Measurements from ENCODE around the gene RALGDS.

RALGDS gene

DNA sequence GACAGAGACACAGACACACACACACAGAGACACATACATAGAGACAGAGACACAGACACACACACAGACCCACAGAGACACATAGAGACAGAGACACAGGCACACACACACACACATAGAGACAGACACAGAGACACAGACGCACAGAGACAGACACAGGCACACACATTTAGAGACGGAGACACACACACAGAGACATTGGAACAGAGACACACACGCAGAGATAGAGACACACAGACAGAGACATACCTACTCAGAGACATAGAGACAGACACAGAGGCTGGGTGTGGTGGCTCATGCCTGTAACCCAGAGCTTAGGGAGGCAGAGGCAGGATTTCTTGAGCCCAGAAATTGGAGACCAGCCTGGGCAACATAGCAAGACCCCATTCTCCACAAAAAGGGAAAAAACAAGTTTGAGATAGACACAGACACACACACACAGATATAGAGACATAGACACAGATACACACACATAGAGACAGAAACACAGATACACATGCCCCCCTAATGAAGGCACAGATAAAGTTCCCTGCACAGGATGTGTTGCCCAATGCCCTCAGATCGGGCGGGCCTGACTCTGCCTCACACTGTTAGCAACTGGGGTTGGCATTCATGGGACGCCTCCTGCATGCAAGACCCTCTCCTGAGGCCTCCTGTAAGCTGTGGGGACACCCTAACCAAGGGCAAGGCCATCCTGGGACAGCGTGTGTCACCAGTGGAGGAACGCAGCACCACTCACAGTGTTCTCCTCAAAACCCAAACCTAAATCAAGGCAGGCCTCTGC lies 3.3 kb upstream of the RALGDS start:
- TF ChIP-seq, protein P1, sequence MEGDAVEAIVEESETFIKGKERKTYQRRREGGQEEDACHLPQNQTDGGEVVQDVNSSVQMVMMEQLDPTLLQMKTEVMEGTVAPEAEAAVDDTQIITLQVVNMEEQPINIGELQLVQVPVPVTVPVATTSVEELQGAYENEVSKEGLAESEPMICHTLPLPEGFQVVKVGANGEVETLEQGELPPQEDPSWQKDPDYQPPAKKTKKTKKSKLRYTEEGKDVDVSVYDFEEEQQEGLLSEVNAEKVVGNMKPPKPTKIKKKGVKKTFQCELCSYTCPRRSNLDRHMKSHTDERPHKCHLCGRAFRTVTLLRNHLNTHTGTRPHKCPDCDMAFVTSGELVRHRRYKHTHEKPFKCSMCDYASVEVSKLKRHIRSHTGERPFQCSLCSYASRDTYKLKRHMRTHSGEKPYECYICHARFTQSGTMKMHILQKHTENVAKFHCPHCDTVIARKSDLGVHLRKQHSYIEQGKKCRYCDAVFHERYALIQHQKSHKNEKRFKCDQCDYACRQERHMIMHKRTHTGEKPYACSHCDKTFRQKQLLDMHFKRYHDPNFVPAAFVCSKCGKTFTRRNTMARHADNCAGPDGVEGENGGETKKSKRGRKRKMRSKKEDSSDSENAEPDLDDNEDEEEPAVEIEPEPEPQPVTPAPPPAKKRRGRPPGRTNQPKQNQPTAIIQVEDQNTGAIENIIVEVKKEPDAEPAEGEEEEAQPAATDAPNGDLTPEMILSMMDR (IDR thresholded peaks at IDR 0.05; ENCODE audit: extremely low read depth, insufficient read depth, missing control alignments), result no peak
- in situ Hi-C loops (cut with MboI; ENCODE audit: low pct_unique_long_range_greater_than_20kb, low sequenced_read_pairs, unreplicated experiment), result no loop called here
- no peak for DNase-seq (ENCODE audit: low spot score)

DNA sequence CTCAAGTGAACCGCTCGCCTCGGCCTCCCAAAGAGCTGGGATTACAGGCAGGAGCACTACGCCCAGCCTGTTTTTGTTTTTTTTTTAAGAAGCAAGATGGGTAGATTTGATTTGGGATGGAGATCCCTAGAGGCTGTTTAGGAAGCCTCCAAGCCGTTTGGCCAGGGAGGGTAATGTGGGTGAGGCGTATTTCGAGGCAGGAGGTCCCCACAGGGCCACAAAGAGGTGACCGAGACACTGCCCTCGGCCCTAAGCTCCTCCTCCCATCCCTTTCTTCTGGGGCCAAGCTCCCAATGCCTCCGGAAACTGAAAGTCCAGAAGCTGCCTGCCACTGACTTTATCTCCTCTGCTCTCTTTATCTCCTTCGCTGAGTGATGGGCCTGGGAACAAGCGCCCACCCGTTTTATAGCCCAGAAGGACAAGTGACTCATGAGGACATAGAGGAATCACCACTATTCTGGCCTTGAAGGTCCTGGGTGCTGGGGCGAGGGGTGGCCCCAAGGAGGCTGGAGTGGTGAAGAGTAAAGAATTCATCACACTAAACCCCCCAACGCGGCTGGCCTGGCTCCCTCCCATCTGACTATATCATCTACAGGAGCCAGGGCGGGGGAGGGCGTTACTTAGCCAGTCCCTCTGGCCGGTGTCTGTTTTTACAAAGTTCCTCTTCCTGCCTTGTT lies 2.0 kb upstream of the RALGDS start:
- TF ChIP-seq, protein P1 (IDR thresholded peaks at IDR 0.05; ENCODE audit: extremely low read depth, insufficient read depth, missing control alignments), result no peak
- in situ Hi-C loops (cut with MboI; ENCODE audit: low pct_unique_long_range_greater_than_20kb, low sequenced_read_pairs, unreplicated experiment), result no loop called here
- DNase-seq (ENCODE audit: low spot score), result no peak

DNA sequence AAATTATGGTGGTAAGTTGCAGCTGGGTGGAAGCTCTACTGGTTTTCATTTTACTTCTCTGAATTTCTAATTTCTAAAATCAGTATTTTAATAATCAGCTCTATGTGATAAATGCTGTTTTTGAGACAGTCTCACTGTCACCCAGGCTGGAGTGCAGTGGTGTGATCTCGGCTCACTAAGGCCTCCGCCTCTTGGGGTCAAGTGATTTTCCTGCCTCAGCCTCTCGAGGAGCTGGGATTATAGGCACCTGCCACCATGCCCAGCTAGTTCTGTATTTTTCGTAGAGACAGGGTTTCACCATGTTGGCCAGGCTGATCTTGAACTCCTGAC lies 1.5 kb upstream of the RALGDS start:
- in situ Hi-C loops (cut with MboI; ENCODE audit: low pct_unique_long_range_greater_than_20kb, low sequenced_read_pairs, unreplicated experiment), result no loop called here
- TF ChIP-seq, protein P1 (IDR thresholded peaks at IDR 0.05; ENCODE audit: extremely low read depth, insufficient read depth, missing control alignments), result no peak
- DNase-seq (ENCODE audit: low spot score), result no peak

DNA sequence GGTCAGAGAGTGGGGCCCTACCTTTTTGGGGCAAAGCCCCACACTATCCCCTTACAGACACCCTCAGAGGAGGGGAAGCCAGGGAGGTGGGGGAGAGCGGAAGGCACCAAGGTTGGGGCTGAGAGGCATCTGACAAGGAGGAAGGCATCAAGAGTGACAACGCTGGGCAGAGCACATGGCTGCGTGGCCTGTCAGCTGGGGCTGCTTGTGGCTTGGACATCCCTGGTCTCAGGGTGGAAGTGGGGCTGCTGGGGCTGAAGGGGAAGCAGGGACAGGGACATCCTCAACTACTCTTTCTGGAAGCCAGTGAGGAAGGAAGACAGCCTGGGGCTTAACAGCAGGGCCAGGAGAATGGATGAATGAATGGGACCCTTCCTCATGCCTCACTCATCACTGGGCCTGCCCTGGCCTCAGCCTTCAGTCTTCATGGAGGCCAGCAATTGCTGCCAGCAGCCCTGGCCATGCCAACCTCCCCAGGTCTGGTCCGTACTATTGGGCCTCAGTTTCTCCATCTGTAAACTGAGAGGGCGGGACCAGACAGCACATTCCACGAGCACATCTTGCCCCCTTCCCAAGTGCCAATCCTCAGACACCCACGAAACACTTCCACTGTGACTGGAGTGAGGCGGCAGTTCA lies 993 bp upstream of the RALGDS start:
- in situ Hi-C loops (cut with MboI; ENCODE audit: low pct_unique_long_range_greater_than_20kb, low sequenced_read_pairs, unreplicated experiment), result no loop called here
- DNase-seq (ENCODE audit: low spot score), result no peak
- TF ChIP-seq, protein P1 (IDR thresholded peaks at IDR 0.05; ENCODE audit: extremely low read depth, insufficient read depth, missing control alignments), result no peak

DNA sequence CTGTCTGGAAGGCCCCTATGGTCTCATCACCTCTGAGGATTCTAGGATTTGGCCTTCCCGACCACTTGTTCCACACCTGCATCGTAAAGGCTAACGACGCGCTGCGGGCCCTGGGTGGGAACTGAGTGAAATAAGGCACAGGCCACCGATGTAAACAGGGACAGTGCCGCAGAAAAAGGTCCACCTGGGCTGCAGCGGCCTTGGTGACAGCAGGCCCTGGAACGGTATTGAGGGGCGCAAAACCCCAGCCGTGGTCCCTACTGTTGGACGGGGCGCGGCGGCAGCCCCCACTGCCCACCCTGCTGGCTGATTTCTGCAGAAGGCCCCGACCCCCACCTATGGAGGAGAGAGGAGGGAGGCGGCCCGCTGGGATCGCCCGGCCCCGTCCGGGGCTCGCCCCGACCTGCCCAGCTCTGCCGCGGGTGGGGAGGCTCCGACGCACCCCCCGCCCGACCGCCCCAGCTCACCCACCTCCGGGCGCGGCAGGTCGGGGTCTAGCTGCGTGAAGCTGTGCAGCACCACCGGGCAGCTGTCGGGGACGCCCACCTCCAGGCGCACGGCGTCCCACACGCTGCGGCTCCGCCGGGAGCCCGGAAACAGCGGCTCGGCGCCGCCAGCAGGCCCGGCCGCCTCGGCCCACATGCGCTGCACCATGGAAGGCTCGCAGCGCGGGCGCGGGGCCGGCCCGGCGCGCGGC lies 391 bp downstream of the RALGDS start:
- in situ Hi-C loops (cut with MboI; ENCODE audit: low pct_unique_long_range_greater_than_20kb, low sequenced_read_pairs, unreplicated experiment), result no loop called here
- TF ChIP-seq, protein P1 (IDR thresholded peaks at IDR 0.05; ENCODE audit: extremely low read depth, insufficient read depth, missing control alignments), result no peak
- DNase-seq (ENCODE audit: low spot score), result no peak

DNA sequence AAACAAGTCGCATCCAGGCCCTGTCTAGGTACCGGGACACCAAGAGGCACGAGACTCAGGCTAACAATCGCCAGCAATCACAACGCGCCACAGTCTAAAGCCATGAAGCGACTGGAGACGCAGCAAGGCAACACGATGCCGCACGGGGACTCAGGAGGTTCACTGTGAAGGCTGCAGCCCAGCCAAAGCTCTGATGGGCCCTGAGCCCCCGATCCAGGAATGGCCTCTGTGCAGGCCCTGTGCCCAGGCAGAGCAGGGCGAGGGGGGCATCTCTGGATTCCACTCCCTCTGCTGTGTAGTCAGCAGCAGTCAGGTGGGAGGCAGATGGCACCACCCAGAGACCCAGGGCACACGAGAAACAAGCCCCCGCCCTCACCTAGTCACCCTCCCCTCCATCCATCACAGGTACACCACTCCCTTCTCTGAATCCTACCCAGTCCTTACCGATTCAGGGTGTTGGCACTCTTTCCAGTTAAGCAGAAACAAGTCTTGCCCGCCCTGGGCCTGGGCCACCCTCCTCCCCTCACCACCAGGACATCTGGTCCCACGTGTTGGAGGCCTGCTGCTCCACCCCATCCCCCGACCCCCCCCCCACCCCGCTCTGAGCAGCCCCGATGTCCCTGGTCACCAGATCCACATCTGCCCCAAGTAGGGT lies 1.1 kb downstream of the RALGDS start:
- TF ChIP-seq, protein P1 (IDR thresholded peaks at IDR 0.05; ENCODE audit: extremely low read depth, insufficient read depth, missing control alignments), result no peak
- DNase-seq (ENCODE audit: low spot score), result no peak
- in situ Hi-C loops (cut with MboI; ENCODE audit: low pct_unique_long_range_greater_than_20kb, low sequenced_read_pairs, unreplicated experiment), result no loop called here

Data from GM13977 (cell line).